Type B pancreatic cell (in vitro differentiated cells): Measurements from ENCODE around the gene DLG1. TPM values are rescaled to one million over a fixed set of nuclear protein-coding genes. Genes with fewer than 3 reads are reported as not detected.

Experiments used
- DNase-seq: peaks from one replicate; pipeline ENCODE4 v3.0.0; 2021; ENCODE audit warnings: mixed read lengths; ENCODE audit not compliant: unreplicated experiment; ENCODE audit errors: extremely low spot score
- H3K27ac Mint-ChIP-seq: 2 replicates; pipeline ENCODE4 v1.8.0; 2021; ENCODE audit warnings: mild to moderate bottlenecking, mixed read lengths
- H3K27me3 Mint-ChIP-seq: 2 replicates; pipeline ENCODE4 v1.8.0; 2021; ENCODE audit warnings: mixed read lengths
- H3K36me3 Mint-ChIP-seq: 2 replicates; pipeline ENCODE4 v1.8.0; 2021; ENCODE audit warnings: mixed read lengths
- H3K4me1 Mint-ChIP-seq: one replicate; pipeline ENCODE4 v1.8.0; 2021; ENCODE audit warnings: mixed read lengths; ENCODE audit not compliant: unreplicated experiment
- H3K4me3 Mint-ChIP-seq: 2 replicates; pipeline ENCODE4 v1.8.0; 2021; ENCODE audit warnings: mild to moderate bottlenecking, mixed read lengths
- H3K9me3 Mint-ChIP-seq: 2 replicates; pipeline ENCODE4 v1.8.0; 2021; ENCODE audit warnings: mixed read lengths
- CTCF ChIP-seq: fragments of 200-600 bp; sonication (generic); conservative IDR thresholded peaks from 2 replicates; pipeline ENCODE4 v1.5.0; 2021; ENCODE audit warnings: antibody characterized with exemption, mild to moderate bottlenecking
- total RNA-seq: library from RNA; stranded (reverse); gene quantifications from 2 replicates; pipeline ENCODE4 v1.2.1, GENCODE V29; 2021; ENCODE audit warnings: low replicate concordance

The DLG1 gene
- total RNA-seq, 1 donor from 2014 or later, result 95.9 TPM

- H3K36me3 Mint-ChIP-seq, result peaks cover 5% of the 10 kb centered on the region
- H3K9me3 Mint-ChIP-seq, result no peaks in the 10 kb centered on the region
- H3K27ac Mint-ChIP-seq, result no peak overlapping the region
- DNase-seq, result no peak
- H3K4me3 Mint-ChIP-seq, result no peak overlapping the region
- TF ChIP-seq CTCF, result no peak
- peaks cover 4% of the 10 kb centered on the region for H3K4me1 Mint-ChIP-seq
- peaks cover 5% of the 10 kb centered on the region for H3K27me3 Mint-ChIP-seq
Measured at GRCh38 chr3:197008436-197009209, 289.8 kb downstream of the DLG1 start.

- peaks cover 5% of the 10 kb centered on the region for H3K27me3 Mint-ChIP-seq
- H3K4me3 Mint-ChIP-seq, result no peak overlapping the region
- no peak for DNase-seq
- H3K9me3 Mint-ChIP-seq, result no peaks in the 10 kb centered on the region
- no peak for TF ChIP-seq CTCF
- peak overlapping the region; percentile 48 for H3K27ac Mint-ChIP-seq
- peaks cover 5% of the 10 kb centered on the region for H3K36me3 Mint-ChIP-seq
- peaks cover 4% of the 10 kb centered on the region for H3K4me1 Mint-ChIP-seq
Measured at GRCh38 chr3:197007953-197008352, 290.5 kb downstream of the DLG1 start.

GRCh38 chr3:197007296-197007940 lies 291.0 kb downstream of the DLG1 start:
- H3K4me1 Mint-ChIP-seq, result peaks cover 4% of the 10 kb centered on the region
- no peak for DNase-seq
- peaks cover 5% of the 10 kb centered on the region for H3K36me3 Mint-ChIP-seq
- H3K4me3 Mint-ChIP-seq, result no peak overlapping the region
- peaks cover 5% of the 10 kb centered on the region for H3K27me3 Mint-ChIP-seq
- TF ChIP-seq CTCF, result no peak
- no peaks in the 10 kb centered on the region for H3K9me3 Mint-ChIP-seq
- peak overlapping the region; percentile 48 for H3K27ac Mint-ChIP-seq

GRCh38 chr3:197006860-197007259 lies 291.6 kb downstream of the DLG1 start:
- no peak overlapping the region for H3K27ac Mint-ChIP-seq
- no peak for TF ChIP-seq CTCF
- H3K4me3 Mint-ChIP-seq, result no peak overlapping the region
- no peak for DNase-seq
- no peaks in the 10 kb centered on the region for H3K9me3 Mint-ChIP-seq
- H3K4me1 Mint-ChIP-seq, result peaks cover 4% of the 10 kb centered on the region
- H3K27me3 Mint-ChIP-seq, result peaks cover 5% of the 10 kb centered on the region
- peaks cover 5% of the 10 kb centered on the region for H3K36me3 Mint-ChIP-seq

GRCh38 chr3:197006446-197006845 lies 292.0 kb downstream of the DLG1 start:
- Mint-ChIP-seq H3K36me3 (peaks cover 5% of the 10 kb centered on the region), H3K4me3 (no peak overlapping the region), H3K9me3 (no peaks in the 10 kb centered on the region), H3K4me1 (peaks cover 4% of the 10 kb centered on the region), H3K27ac (no peak overlapping the region), H3K27me3 (peaks cover 5% of the 10 kb centered on the region)
- no peak for TF ChIP-seq CTCF
- DNase-seq, result no peak
